ENCODE data around the gene DEFB124.

DNA sequence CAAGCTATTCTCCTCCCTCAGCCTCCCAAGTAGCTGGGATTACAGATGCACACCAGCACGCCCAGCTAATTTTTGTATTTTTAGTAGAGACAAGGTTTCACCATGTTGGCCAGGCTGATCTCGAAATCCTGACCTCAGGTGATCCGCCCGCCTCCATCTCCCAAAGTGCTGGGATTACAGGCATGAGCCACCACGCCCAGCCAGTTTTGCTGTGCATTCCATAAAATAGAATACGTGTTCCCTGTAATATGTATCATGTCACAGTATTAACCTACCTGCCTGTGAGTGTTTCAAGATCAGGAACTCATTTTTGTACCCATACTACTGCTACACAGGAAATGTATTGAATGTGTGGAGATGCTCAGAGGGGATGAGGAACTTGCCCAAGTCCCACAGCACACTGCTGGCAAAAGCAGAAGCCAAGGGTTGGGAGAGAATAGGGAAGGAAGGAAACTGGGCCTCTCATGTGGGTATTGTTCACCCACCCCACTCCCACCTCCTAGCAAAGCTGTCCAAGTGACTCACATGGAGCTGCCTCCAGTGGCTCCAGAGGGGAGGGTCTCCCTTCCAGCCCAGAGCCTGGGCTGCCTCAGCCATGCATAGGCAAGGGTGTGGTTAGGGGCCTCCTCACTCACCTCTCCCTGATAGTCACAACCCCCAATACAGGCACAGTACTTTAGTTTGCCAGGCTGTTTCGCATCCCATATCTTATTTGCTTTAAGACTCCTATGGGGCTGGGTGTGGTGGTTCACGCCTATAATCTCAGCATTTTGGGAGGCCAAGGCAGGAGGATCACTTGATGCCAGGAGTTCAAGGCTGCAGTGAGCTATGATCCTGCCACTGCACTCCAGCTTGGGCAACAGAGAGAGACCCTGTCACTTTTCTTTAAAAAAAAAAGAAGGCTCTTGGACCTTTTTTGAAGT, 48.7 kb upstream of the DEFB124 start:
- TF ChIP-seq TOX (CRISPR knock-in tag; IDR thresholded peaks at IDR 0.05; ENCODE audit: borderline replicate concordance) (no peak), PPARA (CRISPR knock-in tag; IDR thresholded peaks at IDR 0.05; ENCODE audit: borderline replicate concordance) (no peak), ZFP30 (CRISPR knock-in tag; IDR thresholded peaks at IDR 0.05) (no peak), ZNF565 (CRISPR knock-in tag; conservative IDR thresholded peaks at IDR 0.05; ENCODE audit: low read depth) (no peak), PATZ1 (CRISPR knock-in tag; IDR thresholded peaks at IDR 0.05; ENCODE audit: borderline replicate concordance) (no peak), CREB5 (CRISPR knock-in tag; IDR thresholded peaks at IDR 0.05; ENCODE audit: low read depth) (no peak), ZFP3 (CRISPR knock-in tag; IDR thresholded peaks at IDR 0.05) (no peak), TCF4 (CRISPR knock-in tag; IDR thresholded peaks at IDR 0.05; ENCODE audit: borderline replicate concordance) (no peak), ARNTL (CRISPR knock-in tag; IDR thresholded peaks at IDR 0.05; ENCODE audit: borderline replicate concordance, low read depth) (no peak), ESRRG (CRISPR knock-in tag; IDR thresholded peaks at IDR 0.05) (no peak), ZC3H10 (CRISPR knock-in tag; IDR thresholded peaks at IDR 0.05) (no peak), RARB (CRISPR knock-in tag; IDR thresholded peaks at IDR 0.05) (no peak), BACH2 (CRISPR knock-in tag; IDR thresholded peaks at IDR 0.05; ENCODE audit: borderline replicate concordance) (no peak)
- TF ChIP-seq, protein P1, sequence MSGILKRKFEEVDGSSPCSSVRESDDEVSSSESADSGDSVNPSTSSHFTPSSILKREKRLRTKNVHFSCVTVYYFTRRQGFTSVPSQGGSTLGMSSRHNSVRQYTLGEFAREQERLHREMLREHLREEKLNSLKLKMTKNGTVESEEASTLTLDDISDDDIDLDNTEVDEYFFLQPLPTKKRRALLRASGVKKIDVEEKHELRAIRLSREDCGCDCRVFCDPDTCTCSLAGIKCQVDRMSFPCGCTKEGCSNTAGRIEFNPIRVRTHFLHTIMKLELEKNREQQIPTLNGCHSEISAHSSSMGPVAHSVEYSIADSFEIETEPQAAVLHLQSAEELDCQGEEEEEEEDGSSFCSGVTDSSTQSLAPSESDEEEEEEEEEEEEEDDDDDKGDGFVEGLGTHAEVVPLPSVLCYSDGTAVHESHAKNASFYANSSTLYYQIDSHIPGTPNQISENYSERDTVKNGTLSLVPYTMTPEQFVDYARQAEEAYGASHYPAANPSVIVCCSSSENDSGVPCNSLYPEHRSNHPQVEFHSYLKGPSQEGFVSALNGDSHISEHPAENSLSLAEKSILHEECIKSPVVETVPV (CRISPR knock-in tag; IDR thresholded peaks at IDR 0.05), result no peak
